ENCODE results near the gene ZBTB38. TPM values are rescaled to one million over a fixed set of nuclear protein-coding genes. Genes with fewer than 3 reads are reported as not detected.

Gene ZBTB38
- total and polyA plus RNA-seq, 2 donors (not counting 3 experiments of a cell fraction or from before 2014, with no cell fraction given), result 31.1 to 85.2 TPM

GRCh38 chr3:141348837-141349236 is 19.5 kb upstream of the ZBTB38 start:
- BruUV-seq (replicated peaks), result no TSS peak
- FAIRE-seq (no peak), DNase-seq (ENCODE audit: low read depth, low spot score) (no peak)
- Histone ChIP-seq H3K9me3 (replicated peaks; ENCODE audit: control insufficient read depth, insufficient read depth, low read length) (no peaks in the 10 kb centered on the region), H3K27me3 (ENCODE audit: control insufficient read depth in 2 of 2, insufficient read depth in 2 of 2, low read length in 2 of 2) (peaks cover 6 to 12% of the 10 kb centered on the region in 2 experiments), H2AFZ (ENCODE audit: low read depth, low read length) (no peak overlapping the region), H3K4me3 (replicated peaks in 1 of 3; ENCODE audit: insufficient read depth in 1 of 3, low read depth in 1 of 3, low read length in 3 of 3) (no peak overlapping the region), H3K36me3 (ENCODE audit: control insufficient read depth in 2 of 2, extremely low read depth in 1 of 2, insufficient read depth in 2 of 2, low read length in 2 of 2) (no peaks in the 10 kb centered on the region), H3K27ac (ENCODE audit: insufficient read depth, low read depth, low read length) (no peak overlapping the region), H4K20me1 (replicated peaks; ENCODE audit: control insufficient read depth, extremely low read depth, insufficient read depth, low read length) (no peaks in the 10 kb centered on the region), H3K9me1 (replicated peaks; ENCODE audit: control insufficient read depth, extremely low read depth, insufficient read depth, low read length) (no peaks in the 10 kb centered on the region), H3K9ac (replicated peaks; ENCODE audit: extremely low read depth, insufficient read depth, low read length) (no peak overlapping the region), H3K79me2 (ENCODE audit: control insufficient read depth, insufficient read depth, low read length) (no peaks in the 10 kb centered on the region), H3K4me2 (ENCODE audit: insufficient read depth, low read length) (no peak overlapping the region), H3K4me1 (ENCODE audit: control insufficient read depth, extremely low read depth, insufficient read depth, low read length) (peaks cover 12% of the 10 kb centered on the region)
- intact Hi-C loops (cut with micrococcal nuclease), result no loop called here
- CTCF ChIA-PET, result interaction anchor here (1.0 to 2.1 kb wide), 5 partner anchors 11 to 105 kb away, joined by 3 to 13 read pairs (median 6); no protein-coding TSS in a partner anchor
- POLR2A ChIA-PET, result no interaction called here
- dilution Hi-C loops (cut with MboI; ENCODE audit: extremely low pct_ligation_motif_present, low sequenced_read_pairs), result no loop called here
- TF ChIP-seq CTCF (IDR thresholded peaks at IDR 0.05; ENCODE audit: extremely low read depth in 1 of 2, insufficient read depth in 1 of 2, low read depth in 1 of 2, low read length in 2 of 2), result no peak
- TF ChIP-seq MYC (IDR thresholded peaks at IDR 0.05; ENCODE audit: low read depth, low read length), result no peak
- TF ChIP-seq FOS (IDR thresholded peaks at IDR 0.05; ENCODE audit: borderline replicate concordance, insufficient read depth, low read length), result no peak
- TF ChIP-seq MAX (IDR thresholded peaks at IDR 0.05; ENCODE audit: insufficient read depth, insufficient read length), result no peak
- no peak for TF ChIP-seq GATA2 (IDR thresholded peaks at IDR 0.05; ENCODE audit: insufficient read depth, insufficient read length, low read depth, low read length)
- TF ChIP-seq JUN (IDR thresholded peaks at IDR 0.05; ENCODE audit: borderline replicate concordance, insufficient read depth, insufficient read length, low read depth), result no peak
- TF ChIP-seq POLR2AphosphoS5 (IDR thresholded peaks at IDR 0.05; ENCODE audit: insufficient read depth, low read depth, low read length), result no peak
- no peak for TF ChIP-seq EZH2 (IDR thresholded peaks at IDR 0.05; ENCODE audit: borderline replicate concordance, low read depth, low read length, severe bottlenecking)
- no peak for TF ChIP-seq POLR2A (IDR thresholded peaks at IDR 0.05; ENCODE audit: low read depth, low read length)

All from endothelial cell of umbilical vein (primary cell).